ENCODE data around the gene PAPOLB. TPM values are rescaled to one million over a fixed set of nuclear protein-coding genes. Genes with fewer than 3 reads are reported as not detected.

PAPOLB gene
- total RNA-seq, 1 experiment from 2014 or later = 0.13 TPM

GRCh38 chr7:4904346-4904745 is 42.5 kb upstream of the PAPOLB start:
- H3T11ph ChIP-seq (ENCODE audit: low read length) = no peak overlapping the region
- H2BK15ac ChIP-seq (ENCODE audit: low read depth, low read length) = no peak overlapping the region
- no peak overlapping the region for H3K9ac ChIP-seq (ENCODE audit: extremely low read depth, insufficient read length, low read length)
- no peak overlapping the region for H3K23ac ChIP-seq (ENCODE audit: insufficient read length, low read depth, low read length)
- no peaks in the 10 kb centered on the region for H4K20me1 ChIP-seq (ENCODE audit: control insufficient read depth, insufficient read depth, insufficient read length)
- H3K4me1 Mint-ChIP-seq = no peaks in the 10 kb centered on the region; a peak in 1 of 4 replicates
- H2AK5ac ChIP-seq (ENCODE audit: insufficient read length, low read length) = no peak overlapping the region
- H3K36me3 Mint-ChIP-seq (ENCODE audit: insufficient read depth in 1 of 3, low read depth in 3 of 3) = no peaks in the 10 kb centered on the region; a peak in 1 of 7 replicates
- H2AFZ ChIP-seq (ENCODE audit: low read length) = no peak overlapping the region
- no peak overlapping the region for H2BK12ac ChIP-seq (ENCODE audit: insufficient read length, low read depth, low read length)
- H3K9me3 ChIP-seq (ENCODE audit: control insufficient read depth, low read depth, low read length) = no peaks in the 10 kb centered on the region
- H3K4ac ChIP-seq (ENCODE audit: low read depth, low read length) = no peak overlapping the region
- H2BK120ac ChIP-seq (ENCODE audit: low read depth, low read length, poor library complexity, severe bottlenecking) = no peak overlapping the region
- H3K4me2 ChIP-seq (ENCODE audit: insufficient read depth, insufficient read length, low read length) = no peak overlapping the region
- H3K79me1 ChIP-seq (ENCODE audit: insufficient read depth, low read depth, low read length, poor library complexity, severe bottlenecking) = no peaks in the 10 kb centered on the region
- peaks cover 31% of the 10 kb centered on the region for H3K27me3 Mint-ChIP-seq (ENCODE audit: low read depth)
- H3K14ac ChIP-seq (ENCODE audit: insufficient read depth, low read length) = no peak overlapping the region
- no peak for TF ChIP-seq CTCF (conservative IDR thresholded peaks at IDR 0.05)
- no peaks in the 10 kb centered on the region for H3K4me1 ChIP-seq (ENCODE audit: insufficient read depth, low read length)
- no peaks in the 10 kb centered on the region for H3K27me3 ChIP-seq (ENCODE audit: insufficient read depth, low read length)
- no peak overlapping the region for H3K18ac ChIP-seq (ENCODE audit: insufficient read length, low read depth, low read length)
- H3K23me2 ChIP-seq (ENCODE audit: insufficient read length, low read depth, low read length, poor library complexity, severe bottlenecking) = no peaks in the 10 kb centered on the region
- no peak for DNase-seq
- H4K91ac ChIP-seq (ENCODE audit: insufficient read length, low read depth, low read length) = no peak overlapping the region
- H3K27ac ChIP-seq (ENCODE audit: insufficient read length, low read depth, low read length) = no peak overlapping the region
- no peak overlapping the region for H2BK20ac ChIP-seq (ENCODE audit: low read depth, low read length, poor library complexity, severe bottlenecking)
- no peak overlapping the region for H4K5ac ChIP-seq (ENCODE audit: insufficient read length, low read depth, low read length)
- no peaks in the 10 kb centered on the region for H3K79me2 ChIP-seq (ENCODE audit: insufficient read depth, low read length)
- H4K8ac ChIP-seq (replicated peaks; ENCODE audit: insufficient read length, low read depth, low read length) = no peak overlapping the region
- no peak overlapping the region for H3K4me3 Mint-ChIP-seq
- H3K56ac ChIP-seq (ENCODE audit: insufficient read length, low read depth, low read length) = no peak overlapping the region
- H3K27ac Mint-ChIP-seq = no peak overlapping the region
- H2BK5ac ChIP-seq (ENCODE audit: insufficient read length, low read length) = no peak overlapping the region
- peaks cover 5 to 12% of the 10 kb centered on the region in 2 experiments; a peak in 4 of 5 replicates for H3K9me3 Mint-ChIP-seq

Measured in H9 (cell line).